HTR-8/SVneo (cell line): ENCODE data around the gene KSR2.

ENCODE experiments used
- DNase-seq: peaks from one replicate; pipeline ENCODE4 v3.0.0; 2011; ENCODE audit warnings: low spot score, mixed read lengths; ENCODE audit not compliant: insufficient read length
- FAIRE-seq: peaks from 2 replicates; lab custom pipeline; 2011; peaks lifted over from hg19 to GRCh38; lab: Jason Lieb, UNC

KSR2 gene

DNA sequence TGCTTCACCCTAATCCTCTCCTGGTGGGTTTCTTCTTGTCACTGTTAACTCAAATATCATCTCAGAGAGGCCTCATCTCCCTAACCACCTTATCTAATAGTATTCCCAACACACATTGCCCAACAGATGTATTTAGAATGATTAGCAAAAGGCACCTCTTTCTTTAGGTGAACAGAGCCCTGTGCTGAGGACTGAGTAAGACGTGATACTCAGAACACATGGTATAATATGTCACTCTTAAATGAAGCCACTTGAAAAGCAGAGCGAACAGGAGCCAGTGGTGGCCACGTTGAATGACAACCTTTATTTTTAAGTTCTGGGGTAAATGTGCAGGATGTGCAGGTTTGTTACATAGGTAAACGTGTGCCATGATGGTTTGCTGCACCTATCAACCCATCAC, 1.5 kb upstream of the KSR2 start:
- DNase-seq = no peak
- no peak for FAIRE-seq

DNA sequence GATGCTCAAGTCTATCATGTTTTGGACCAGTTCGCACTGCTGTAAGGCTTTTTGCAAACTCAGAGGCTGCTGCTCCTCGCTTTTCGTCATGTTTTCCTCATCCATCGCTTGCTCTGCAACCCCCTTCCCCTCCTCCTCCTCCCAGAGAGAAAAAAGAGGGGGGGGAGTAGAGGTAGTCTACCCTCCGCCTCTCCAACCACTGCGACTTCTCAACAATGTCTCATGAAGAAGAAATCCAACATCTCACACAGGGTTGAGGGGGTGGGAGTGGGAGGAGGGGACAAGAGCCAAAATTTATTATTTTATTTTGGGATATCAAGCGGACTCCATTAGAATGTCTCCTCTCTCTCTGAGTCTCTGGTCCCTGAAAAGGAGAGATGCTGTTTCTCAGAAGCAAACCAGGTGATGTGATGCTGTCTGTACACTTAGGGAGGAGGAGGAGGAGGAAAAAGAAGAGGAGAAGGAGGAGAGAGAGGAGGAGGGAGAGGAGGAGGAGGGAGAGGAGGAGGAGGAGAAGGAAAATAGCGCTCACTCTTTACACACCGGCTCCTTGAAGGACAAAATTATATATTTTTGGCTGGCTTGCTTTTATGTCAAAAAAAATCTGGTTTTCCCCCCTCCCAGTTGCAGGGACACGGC, 520 bp downstream of the KSR2 start:
- FAIRE-seq = no peak
- DNase-seq = no peak

DNA sequence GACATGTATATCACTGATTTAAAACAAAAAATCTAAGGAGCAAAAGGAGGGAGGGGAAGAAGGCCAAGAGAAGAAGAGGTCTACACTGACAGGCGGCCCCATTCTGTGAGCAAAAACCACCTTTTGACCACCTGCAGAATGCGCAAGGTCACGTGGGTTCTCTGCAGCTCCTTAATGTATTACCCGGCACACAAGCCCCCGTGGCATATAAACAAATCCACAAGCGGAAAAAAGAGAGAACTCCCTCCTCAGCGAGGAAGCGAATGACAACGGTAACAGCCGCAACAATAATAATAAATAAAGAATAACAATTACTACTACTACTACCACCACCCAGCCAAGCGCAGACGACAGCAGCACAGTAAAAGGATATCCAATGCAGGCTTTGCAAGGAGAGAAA, 1.3 kb downstream of the KSR2 start:
- DNase-seq = no peak
- no peak for FAIRE-seq

DNA sequence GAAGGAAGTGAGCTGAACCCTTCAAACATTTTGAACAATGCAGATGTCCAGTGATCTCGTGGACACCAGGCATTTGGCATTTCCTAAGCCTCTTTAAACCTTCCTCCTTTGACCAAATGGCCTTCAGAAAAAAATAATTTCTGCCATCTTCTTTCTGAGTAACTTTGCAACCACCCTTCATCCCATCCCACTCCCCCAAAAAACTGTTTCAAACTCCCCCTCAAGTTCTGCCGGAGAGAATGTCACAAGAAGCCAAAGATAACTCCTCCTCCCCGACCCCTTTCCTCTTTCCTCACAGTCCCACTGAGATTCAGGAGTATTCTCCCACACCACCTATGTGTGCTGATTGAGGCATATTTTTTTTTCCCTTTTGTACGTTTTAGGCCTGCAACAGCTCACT, 1.7 kb downstream of the KSR2 start:
- DNase-seq (no peak), FAIRE-seq (no peak)

DNA sequence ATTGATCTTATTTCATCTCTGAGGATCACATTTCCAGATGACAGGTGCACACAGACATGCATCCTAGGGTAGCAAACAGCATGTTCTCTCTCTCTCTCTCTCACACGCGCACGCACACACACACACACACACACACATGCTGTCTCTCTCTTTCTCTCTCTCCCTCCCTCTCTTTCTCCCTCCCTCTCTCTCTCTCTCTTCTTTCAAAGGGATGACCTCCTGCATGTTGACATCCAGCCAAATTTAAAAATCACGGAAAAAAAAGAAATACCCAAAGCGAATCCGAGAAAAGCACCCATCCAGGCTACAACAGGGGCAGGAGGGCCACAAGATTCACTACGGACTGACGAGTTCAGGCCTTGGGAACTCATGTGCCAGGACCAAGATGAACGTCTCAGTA, 2.3 kb downstream of the KSR2 start:
- DNase-seq (no peak), FAIRE-seq (no peak)

DNA sequence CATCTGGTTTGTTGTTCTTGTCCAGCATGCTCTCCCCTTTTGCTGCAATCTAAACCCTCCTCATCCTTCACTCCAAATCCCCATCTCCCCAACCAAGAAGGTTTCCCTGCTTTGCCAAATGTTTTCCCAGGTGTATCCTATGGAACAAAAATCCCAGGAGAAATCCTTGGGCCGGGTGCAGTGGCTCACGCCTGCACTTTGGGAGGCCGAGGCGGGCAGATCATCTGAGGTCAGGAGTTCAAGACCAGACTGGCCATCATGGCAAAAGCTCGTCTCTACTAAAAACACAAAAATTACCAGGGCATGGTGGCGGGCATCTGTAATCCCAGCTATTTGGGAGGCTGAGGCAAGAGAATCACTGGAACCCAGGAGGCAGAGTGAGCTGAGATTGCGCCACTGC, 5.0 kb downstream of the KSR2 start:
- DNase-seq (no peak), FAIRE-seq (no peak)

DNA sequence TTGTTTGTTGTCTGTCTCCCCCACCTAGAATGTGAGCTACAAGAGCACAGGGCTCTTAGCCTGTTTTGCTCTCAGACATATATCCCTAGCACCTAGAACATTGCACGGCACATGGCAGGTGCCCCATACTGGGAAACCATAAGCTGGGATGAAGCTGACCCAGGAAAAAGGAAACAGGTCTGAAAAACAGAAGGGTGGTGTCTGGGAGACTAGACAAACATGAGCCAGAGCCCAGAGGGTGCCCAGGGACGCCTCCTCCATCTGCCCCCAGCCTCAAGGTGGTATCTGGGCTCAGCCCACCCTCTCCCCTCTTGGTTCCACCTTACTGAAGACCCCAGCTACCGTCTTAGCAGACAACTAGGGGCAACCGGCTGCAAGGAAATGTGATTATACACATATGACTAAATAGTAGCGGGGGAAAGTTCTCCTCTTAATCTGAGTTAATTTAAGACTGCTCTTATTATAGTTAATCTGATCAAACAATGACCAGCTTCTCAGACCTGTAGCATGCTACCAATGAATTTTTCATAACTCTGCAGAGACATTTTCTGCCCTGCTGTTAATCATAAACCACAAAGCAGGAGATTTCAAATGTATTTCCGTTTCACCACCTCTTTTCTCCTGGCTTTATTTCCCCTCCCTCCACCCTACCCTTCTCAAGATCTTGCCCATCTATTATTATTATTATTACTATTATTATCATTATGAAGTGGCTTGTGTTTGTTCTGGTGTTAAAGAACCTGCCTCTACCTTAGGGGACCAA, 31.9 kb downstream of the KSR2 start:
- FAIRE-seq (no peak), DNase-seq (no peak)

DNA sequence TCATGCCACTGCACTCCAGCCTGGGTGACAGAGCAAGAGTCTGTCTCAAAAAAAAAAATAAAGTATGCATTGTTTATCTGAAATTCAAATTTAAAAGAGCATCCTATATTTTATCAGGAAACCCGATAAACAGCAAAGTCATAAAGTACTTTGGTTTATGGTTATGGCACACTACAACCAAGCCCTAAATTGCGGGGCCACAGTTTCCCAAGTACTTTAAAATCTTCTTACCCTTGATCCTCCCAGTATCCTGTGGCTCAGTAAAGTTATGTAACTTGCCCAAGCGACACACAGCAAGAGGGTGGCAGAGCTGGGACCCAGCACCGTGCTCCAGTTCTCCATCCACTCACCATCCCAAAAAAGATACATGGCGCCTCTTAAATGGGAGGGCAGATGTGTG, 35.2 kb downstream of the KSR2 start:
- no peak for FAIRE-seq

DNA sequence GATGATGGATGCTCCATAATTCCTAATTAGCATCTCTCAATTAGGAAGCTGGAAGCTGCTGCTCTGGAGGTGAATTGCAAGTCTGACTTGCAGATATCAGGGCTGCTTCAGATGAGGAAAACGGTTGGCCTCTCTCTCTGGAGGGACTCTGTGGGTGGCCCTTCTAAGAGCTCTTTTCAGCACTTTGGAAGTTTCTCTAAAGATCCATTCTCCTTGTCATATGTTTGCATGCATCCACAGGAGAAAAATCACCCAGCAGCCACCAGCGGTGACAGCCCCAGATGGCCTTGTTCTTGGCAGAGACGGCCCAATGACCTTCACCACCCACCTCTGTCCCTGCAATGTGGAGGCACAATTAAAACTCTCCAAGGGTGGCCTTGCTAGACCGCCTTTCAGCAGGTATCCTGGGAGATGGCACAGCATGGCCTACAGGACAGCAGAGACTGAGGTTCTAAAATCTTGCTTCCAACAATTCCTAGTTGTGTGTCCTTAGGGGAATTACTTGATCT, 42.3 kb downstream of the KSR2 start:
- DNase-seq (no peak), FAIRE-seq (no peak)

More for the DNA sequence above, 35.2 kb downstream of the KSR2 start:
- no peak for DNase-seq

DNA sequence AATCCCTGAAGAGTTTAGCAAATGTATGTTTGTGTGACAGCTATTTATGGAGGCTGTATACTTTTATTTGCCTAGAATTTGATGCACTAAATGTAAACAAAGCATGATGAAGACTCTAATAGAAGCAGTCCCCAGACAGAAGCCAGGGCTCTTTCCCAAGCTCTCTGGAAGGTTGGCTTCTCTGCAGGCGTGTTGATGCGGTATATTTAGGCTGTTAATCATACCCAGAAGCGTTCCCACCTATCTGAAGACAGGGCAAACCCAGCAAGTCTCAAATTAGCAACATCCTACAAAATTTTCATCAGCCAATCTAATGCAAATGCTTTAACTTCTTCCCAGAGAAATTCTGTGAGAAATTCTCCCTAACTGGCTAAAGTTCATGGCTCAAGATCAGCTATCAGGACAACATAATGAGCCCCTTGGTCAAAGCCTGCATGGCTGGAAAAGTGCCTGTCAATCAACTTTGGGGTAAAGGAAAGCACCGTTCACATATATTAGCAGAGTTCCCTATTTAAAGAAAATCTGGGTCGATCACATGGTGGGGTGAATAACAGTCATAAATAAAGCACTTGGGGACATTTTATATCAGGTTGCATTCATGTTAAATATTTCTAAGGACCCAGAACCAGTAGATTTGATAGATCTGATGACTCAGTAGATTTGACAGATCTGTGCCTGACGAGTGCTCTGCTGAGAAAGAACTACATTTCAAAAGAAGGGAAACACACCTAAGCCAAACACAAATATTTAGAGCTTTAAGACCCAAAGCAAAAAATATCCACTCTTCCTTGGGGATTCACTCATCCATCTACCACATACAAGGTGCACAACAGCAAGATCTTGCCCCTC, 46.6 kb downstream of the KSR2 start:
- DNase-seq (no peak), FAIRE-seq (no peak)

DNA sequence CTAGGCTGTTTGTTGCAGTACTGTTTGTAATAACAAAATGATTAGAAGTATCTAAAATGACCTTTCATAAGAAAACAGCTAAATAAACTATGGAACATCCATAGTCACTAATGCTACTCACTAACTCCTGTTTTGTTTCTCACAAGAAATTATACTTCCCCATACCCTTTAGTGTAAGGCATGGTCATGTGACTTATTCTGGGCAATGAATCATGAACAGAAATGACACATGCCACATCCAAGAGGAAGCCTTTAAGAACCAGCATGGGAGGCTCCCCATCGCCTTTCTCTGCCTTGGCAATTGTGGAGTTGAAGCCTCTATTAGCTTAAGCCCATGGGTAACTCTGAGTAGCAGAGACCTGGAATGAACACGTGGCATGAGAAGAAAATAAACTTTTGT, 49.3 kb downstream of the KSR2 start:
- FAIRE-seq (no peak), DNase-seq (no peak)

DNA sequence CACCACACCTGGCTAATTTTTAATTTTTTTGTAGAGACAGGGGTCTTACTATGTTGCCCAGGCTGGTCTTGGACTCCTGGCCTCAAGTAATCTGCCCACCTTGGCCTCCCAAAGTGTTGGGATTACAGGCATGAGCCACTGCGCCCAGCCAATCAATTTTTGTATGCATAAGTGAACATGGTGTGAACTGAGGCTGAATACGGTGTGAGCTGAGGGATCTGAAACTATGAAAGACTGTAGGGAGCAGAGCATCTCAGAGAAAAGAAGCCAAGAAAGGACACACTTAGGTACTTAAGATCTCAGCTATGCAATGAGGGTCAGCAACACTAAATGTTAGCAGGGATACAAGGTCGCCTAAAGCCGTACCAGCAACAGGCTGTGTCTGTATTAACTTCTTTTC, 54.1 kb downstream of the KSR2 start:
- no peak for FAIRE-seq

DNA sequence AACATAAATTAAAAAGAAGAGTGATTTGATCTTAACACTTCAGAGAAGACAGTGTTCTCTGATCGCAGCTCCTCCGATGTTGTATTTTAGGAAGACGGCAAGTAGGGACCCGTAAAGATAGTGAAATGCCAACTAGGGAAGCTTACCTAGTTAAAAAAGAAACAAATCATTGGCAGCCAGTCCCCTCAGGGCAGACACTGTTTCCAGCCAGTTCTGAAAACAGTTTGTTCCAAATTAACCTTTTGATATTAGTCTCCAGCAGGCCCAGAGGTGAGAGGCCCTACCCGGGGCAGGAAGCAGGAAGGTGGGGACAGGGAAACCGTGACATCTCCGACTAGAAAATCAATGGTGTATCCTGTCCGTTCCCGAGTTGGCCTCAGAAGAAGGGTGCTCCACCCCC, 56.0 kb downstream of the KSR2 start:
- no peak for DNase-seq
- FAIRE-seq = no peak

More for the DNA sequence above, 54.1 kb downstream of the KSR2 start:
- no peak for DNase-seq

DNA sequence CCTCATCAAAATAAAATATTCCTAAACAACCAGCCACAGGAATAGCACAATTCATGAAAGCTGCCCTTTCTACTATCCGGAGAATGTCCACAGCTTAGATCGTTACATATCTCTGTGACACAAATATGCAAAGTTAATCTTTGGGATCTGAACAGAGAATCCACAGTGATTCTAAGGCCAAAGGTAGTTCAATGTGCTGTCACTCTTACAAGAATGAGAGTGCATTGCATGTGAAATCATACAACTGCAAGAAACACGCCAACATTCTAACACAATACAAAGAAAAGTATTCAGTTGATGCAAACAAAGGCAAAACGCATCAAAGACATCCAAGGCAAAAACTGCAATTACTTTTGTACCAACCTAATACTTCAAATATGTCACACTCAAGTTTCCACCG, 60.4 kb downstream of the KSR2 start:
- FAIRE-seq (no peak), DNase-seq (no peak)

DNA sequence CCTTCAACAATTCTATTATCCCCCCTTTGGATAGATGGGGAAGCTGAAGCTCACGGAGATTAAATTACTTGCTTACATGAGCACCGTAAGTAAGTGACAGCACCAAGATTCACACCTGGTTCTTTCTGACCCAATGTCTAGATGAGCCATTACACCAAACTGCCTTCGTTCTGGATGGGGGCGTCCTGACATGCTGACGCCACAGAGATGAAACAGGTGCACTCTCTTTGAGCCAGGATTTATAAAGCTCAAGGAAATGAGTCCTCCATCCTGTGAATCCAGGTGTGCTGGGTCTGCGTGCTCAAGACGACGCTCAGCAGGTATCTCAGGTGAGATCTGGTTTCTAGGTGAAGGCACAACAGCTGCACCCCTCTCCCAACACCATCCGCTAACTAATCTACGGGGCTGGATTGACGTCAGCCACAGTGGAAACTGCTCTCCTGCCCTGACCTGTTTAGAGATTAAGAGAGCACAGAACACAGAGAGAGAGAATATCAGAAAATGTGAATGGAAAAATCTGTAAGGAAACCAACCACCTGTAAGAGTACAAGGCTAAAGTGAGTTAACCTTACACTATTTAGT, 61.6 kb downstream of the KSR2 start:
- no peak for FAIRE-seq

DNA sequence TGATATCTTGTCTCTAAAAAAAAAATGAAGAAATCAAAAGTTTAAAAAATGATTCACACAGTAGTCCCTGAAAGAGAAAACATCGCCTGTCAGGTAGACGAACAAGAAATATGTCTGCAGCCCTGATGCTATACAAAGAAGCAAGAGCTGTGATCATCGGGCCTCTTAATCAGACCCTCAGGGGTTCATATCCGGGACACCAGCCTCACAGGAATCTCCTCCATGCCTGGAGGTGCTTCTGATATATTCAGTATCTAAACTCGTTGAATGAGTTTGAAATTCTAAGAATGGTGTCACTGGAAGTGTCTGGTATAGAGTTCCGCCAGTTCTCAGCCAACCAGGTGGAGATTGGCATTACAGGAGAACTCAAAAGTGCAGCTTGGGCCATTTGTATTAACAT, 64.7 kb downstream of the KSR2 start:
- no peak for FAIRE-seq

More for the DNA sequence above, 61.6 kb downstream of the KSR2 start:
- no peak for DNase-seq

DNA sequence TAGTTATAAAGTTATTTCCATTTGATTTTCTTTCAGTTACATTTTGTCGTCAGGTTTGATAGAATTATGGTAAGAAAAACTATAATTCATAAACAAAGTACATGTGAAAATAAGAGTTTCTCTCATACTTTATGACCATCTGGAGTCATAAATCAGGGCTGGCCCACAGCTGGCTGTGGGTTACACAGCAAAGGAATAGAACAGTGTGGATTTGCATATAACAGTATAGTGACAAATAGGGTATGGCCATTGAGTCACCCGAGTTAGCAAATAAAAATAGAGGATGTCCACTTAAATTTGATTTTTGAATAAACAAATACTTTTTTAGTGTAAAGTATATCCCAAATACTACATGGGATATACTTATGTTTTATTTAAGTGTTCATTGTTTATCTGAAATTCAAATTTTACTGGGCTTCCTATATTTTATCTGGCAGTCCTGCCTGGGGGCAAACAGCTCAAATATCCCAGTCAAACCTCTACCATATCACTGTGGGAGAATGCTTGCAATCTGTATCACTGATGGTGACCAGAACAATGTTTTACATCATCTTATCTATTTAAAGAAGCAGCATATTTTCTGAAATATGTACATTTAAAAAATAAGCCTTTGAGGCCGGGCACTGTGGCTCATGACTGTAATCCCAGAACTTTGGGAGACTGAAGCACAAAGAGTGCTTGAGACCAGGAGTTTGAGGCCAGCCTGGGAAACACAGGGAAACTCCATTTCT, 65.5 kb downstream of the KSR2 start:
- FAIRE-seq = no peak
- DNase-seq = no peak

More for the DNA sequence above, 64.7 kb downstream of the KSR2 start:
- no peak for DNase-seq

DNA sequence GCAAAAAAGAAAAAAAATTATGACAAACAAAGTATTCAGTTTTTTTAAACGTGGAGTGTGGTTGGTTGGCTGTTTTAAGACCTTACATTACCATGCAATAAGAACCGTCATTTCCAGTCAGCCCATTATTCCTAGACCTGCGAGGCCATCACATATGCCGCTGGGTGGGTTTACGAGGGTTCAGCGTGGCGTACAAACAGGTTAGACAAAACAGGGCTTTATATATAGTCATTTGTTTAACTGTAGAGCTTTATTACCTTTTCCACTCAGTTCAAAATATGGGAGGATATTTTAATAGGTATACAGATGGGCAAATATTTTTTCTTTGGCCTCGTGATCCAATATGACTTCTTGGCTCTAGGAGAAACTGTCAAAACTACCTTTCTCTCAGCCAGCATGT, 67.2 kb downstream of the KSR2 start:
- FAIRE-seq = no peak
- DNase-seq = no peak

DNA sequence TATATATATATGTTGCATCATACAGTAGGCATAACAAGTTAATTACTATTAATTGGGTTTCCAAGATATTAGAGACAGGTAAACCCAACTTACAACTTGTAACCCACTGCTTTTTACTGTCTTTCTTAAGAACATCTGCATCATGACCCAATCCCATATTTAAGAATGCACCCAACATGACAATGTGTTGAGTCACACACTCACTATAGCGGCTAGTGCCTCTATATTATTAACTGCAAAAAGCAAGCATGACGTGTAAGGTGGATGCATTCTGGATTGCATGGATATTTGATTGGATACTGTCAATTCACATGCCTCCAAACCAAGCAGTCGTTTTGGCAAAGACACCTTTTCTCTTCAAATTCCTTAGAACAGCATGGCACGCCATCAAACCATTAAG, 68.2 kb downstream of the KSR2 start:
- DNase-seq (peak; percentile 53), FAIRE-seq (peak; percentile 76)
